Right kidney (tissue), 1 donor: ENCODE results near the gene CD2AP.
A peak's percentile ranks its signal among the peaks of the same experiment; 100 is the strongest.
"Not testable (repeated sequence)": the region's sequence is repeated elsewhere in the genome, so short reads cannot be mapped to it uniquely, and the experiment has no call there.

Experiments
- DNase-seq: peaks from one replicate; pipeline ENCODE4 v3.0.0-alpha.2; 2016

The CD2AP gene

GRCh38 chr6:47634210-47635047 lies 156.8 kb downstream of the CD2AP start:
- DNase-seq, result no peak

GRCh38 chr6:47646689-47647088 lies 169.1 kb downstream of the CD2AP start:
- no peak for DNase-seq

GRCh38 chr6:47647188-47647587 lies 169.6 kb downstream of the CD2AP start:
- no peak for DNase-seq

- not testable (repeated sequence) for DNase-seq
Measured at GRCh38 chr6:47647626-47648025, 170.0 kb downstream of the CD2AP start.

GRCh38 chr6:47648031-47648430 lies 170.4 kb downstream of the CD2AP start:
- no peak for DNase-seq

GRCh38 chr6:47650553-47651432 lies 173.2 kb downstream of the CD2AP start:
- DNase-seq, result no peak

GRCh38 chr6:47651505-47651944 lies 173.9 kb downstream of the CD2AP start:
- no peak for DNase-seq

GRCh38 chr6:47653706-47654105 lies 176.1 kb downstream of the CD2AP start:
- DNase-seq, result no peak

GRCh38 chr6:47654255-47654654 lies 176.7 kb downstream of the CD2AP start:
- no peak for DNase-seq

GRCh38 chr6:47655719-47656595 lies 178.4 kb downstream of the CD2AP start:
- DNase-seq, result no peak

GRCh38 chr6:47661960-47662359 lies 184.4 kb downstream of the CD2AP start:
- DNase-seq, result no peak

- DNase-seq, result no peak
Measured at GRCh38 chr6:47663462-47664216, 186.1 kb downstream of the CD2AP start.

- DNase-seq, result no peak
Measured at GRCh38 chr6:47665112-47665511, 187.5 kb downstream of the CD2AP start.

- DNase-seq, result peak; percentile 41
Measured at GRCh38 chr6:47669684-47670513, 192.3 kb downstream of the CD2AP start.

GRCh38 chr6:47670851-47671250 lies 193.3 kb downstream of the CD2AP start:
- DNase-seq, result no peak

GRCh38 chr6:47671777-47672176 lies 194.2 kb downstream of the CD2AP start:
- DNase-seq, result no peak

GRCh38 chr6:47672816-47673215 lies 195.2 kb downstream of the CD2AP start:
- no peak for DNase-seq

- no peak for DNase-seq
Measured at GRCh38 chr6:47674673-47675072, 197.1 kb downstream of the CD2AP start.
